Ecto neural progenitor cell (in vitro differentiated cells): ENCODE results near the gene DRGX.
A peak's percentile ranks its signal among the peaks of the same experiment; 100 is the strongest.

Experiments used
- DNase-seq: peaks from one replicate; pipeline ENCODE4 v3.0.0-alpha.2; 2018; ENCODE audit warnings: low spot score

DRGX gene

GRCh38 chr10:49382226-49382625 lies 13.7 kb downstream of the DRGX start:
- no peak for DNase-seq

DNA sequence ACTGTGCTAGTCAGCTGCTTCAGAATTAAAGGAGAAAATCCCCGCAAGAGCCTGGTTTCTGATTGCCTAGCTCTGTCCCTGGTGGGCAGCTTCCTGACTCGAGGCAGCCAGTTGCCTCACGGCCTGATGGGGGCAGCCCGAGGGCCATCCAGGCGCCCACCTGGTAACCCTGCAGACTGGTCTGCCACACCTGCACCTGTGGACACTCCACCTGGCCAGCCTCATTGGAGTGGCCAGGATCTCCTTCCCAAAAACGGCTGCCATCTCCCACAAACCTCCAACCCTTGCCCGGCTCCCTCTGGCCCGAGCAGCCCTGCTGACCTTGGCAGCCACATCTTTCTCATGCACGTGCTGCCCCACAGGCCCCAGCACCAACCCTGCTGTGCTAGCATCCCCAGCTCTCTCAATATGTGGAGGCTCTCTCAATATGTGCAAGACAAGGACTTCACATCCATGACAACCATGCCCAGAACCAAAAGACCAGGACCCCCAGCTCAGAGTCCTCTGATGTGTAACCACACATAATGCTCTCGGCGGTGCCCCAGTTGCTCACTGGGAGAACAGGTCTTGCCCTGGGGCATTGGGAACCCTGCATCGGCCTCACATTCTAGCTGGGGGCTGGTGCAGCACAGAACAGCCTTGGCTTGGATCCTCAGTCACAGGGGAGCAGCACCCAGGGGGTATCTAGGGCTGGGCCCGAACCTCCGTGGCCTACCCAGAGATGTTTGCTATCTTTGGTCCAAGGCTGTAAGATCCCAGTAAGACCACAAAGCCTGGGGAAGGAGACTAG lies 14.6 kb downstream of the DRGX start:
- DNase-seq = peak; percentile 31

DNA sequence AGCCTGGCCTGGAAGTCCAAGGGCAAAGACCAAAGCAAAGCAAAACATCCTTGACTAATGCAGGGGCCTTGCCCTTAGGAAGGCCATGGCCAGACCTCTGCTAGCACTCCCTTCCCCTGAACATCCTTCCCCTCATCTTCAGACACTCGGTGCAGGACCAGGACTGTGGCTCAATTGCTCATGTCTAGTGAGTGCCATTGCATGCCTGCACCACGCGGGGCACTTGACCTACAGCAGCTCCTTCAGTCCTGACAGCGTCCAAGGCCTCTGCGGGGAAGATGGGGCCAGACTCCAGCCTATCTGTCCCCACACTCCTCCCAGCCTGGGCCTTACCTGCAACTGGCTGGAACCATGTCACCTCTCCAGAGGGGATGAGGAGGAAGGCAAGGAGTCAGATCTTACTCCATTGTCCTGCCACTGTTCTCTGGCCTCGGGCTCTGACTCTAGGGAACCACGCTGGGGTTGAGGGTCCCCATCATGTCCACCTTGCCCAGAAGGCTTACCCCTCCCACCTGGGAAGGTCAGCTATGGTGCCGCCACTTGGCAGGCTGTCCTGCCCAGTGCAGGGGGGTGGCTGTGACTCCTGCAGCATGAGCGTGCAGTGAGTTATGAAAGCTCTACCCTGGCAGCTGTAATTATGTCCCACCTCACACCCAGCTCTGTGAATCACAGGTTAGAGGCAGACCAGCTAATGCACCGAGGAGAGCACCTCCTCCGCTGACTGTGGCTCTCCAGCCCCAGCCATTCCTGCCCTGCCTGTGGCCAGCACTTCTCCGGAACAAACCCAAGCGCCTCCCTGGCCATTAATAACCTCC lies 16.1 kb downstream of the DRGX start:
- peak; percentile 39 for DNase-seq

DNA sequence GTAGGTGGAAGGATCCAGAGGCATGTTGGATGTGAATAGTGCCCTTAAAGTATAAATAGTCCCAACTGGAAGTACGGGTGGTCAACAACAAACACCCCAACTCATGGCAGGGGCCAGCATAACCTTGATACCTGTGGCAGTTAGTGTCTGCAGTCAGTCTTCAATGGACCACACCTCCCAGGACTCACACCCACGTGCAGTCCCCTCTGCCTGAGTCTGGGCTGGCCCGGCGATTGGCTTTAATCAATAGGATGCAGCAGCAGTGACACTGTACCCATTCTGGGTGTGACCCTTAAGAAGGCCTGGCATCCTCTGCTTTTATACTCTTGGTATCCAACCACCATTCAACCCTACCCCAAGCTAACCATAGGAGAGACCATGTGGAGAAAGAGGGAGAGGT lies 18.6 kb downstream of the DRGX start:
- DNase-seq = no peak

DNA sequence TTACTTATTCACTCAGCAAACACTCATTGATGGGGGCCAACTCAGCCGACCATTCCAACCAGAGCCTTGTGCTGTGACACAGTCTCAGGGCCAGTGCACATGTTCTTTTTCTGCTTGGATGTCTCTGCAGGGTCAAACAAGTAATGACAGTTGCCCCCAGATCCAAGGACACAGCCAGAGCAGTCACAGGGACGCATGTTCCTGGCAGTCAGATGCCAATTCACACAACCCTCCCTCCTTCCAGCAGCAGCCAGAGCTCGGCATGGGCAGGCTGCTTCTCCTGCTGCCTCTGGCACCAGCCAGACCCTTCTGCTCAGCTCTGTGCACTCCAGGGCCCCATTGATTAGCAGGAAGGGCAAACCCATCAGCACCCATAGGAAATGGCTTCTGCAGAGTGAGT lies 20.3 kb downstream of the DRGX start:
- DNase-seq = peak; percentile 30

- no peak for DNase-seq
These were observed 21.1 kb downstream of the DRGX start for GRCh38 chr10:49374740-49375139.

- no peak for DNase-seq
These were observed 22.5 kb downstream of the DRGX start for GRCh38 chr10:49373361-49373760.

DNA sequence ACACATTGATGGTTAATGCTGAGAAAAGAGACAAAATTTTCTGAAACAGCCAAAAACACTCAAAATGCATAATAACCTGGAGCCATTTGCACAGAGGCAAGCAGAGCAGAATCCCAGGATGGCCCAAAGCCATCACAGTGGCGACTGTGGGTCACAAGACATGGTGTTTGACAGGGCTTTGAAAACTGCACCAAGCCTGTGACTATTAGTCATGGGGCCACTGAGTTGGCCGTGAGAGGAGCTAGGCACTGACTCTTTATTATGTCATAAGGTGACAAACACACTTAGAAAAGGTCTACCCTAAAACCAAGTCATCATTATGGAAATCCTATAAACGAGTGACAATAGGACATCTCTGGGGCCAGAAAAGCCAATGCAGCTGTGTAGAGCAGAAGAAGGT lies 23.9 kb downstream of the DRGX start:
- no peak for DNase-seq

- DNase-seq = no peak
These were observed 25.4 kb downstream of the DRGX start for GRCh38 chr10:49370326-49371100.

- no peak for DNase-seq
These were observed 26.4 kb downstream of the DRGX start for GRCh38 chr10:49369216-49370162.

DNA sequence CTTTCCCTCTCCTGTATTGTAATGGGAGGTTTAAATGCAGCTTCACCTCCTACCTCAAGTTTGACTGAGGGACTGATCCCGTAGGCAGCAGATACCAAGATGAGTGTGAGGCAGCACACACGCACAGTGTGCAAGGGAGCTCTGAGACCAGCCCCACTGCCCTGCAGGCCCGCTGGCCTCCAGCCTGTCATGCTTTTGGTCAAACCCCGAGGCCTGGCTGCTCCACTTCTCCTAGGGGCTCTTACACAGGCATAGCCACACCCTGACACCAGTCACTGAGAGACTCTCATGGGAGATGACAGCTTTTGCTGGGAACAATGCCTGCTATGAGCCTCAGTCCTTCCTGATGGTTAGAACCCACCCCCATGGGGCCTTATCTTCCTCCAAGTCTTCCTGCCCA lies 27.6 kb downstream of the DRGX start:
- peak; percentile 34 for DNase-seq

DNA sequence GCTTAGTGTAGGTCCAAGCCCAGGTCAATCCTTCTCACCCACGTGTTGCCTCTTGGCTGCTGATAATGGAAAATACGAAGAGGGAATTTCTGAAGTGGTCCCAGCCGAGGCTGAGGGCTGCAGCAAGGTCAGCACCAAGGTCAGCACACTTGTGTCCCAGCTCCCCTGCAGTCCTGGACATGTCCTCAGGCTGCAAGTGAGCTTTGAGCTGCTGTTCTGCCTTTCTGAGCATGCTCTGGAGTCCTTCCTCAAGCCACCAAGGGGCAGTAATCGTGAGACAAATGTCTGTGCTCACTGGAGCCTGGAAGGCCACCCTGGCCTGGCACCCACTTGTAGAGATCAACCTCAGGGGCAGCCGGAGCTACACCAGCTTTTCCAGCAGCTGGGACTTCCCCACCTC lies 28.3 kb downstream of the DRGX start:
- peak; percentile 46 for DNase-seq

GRCh38 chr10:49366460-49366859 lies 29.4 kb downstream of the DRGX start:
- DNase-seq = no peak

GRCh38 chr10:49365675-49366415 lies 30.0 kb downstream of the DRGX start:
- peak; percentile 46 for DNase-seq

GRCh38 chr10:49365275-49365674 lies 30.6 kb downstream of the DRGX start:
- DNase-seq = no peak

DNA sequence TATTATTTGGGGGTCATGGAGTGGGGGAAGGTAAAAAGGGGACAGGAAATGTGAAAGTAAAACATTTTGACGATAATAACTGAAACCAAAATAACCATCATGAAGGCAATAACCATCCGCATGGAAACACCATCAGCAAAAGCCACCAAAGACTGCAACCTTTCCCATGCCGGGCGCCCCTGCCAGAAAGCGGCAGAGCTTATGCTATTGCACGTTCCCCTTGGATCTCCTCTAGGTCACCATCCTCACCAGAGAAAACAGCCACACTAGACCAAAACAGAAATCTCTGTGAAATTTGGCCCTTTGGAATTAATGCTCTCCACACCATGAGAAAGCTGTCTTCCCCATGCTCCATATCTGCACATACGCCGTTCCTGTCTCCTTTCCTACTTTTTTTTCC lies 31.1 kb downstream of the DRGX start:
- no peak for DNase-seq

DNA sequence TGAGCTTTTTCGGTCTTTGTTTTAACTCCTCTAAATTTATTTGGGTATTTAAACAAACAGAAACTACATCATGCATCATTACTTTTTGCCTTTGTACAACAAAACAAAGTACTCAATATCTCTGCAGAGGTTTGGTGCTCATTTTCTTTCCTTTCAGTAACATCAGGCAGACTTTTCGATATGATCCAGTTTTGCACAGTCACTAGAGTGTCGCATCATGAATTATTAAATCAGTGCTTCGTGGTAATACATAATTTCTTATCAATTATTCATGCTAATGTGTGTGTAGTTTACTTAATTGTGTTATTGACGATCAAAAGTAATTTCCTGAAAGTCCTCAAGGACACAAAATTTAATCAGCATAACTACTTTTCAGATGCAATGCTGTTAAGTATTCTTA lies 31.8 kb downstream of the DRGX start:
- no peak for DNase-seq

DNA sequence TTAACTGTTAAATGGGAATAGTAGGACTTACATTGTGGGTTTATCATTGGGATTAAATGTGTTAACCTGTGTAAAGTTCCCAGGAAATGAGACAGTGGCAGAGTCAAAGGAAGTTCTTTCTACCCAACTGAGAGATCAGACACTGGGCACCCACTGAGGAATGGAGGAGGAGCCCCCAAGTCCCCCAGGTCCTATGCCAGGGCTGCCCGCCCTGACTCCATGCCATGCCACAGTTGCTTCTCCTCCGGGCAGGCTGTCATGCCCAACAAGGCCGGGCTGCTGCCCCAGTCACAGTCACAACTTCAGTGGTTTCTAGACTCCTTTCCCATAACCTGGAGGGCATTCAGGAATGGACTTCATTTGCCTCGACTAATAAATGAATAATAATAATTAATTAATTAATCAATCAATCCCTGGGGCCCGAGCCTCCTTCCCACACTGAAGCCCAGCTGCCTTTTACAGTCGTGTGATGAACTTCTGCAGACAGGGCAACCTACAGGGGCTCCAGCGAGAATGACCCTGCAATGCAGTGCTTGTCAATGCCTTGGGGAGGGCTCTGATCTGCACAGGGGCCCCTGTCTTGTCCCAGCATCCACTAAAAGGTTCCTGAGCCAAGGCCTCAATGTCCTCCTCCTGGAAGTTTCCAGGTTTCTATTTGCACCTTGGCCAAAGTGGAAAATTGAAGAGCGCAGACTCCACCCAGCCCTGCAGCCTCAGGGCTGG lies 32.4 kb downstream of the DRGX start:
- DNase-seq = no peak

GRCh38 chr10:49362596-49363260 lies 33.2 kb downstream of the DRGX start:
- DNase-seq = no peak
